Neuronal stem cell (in vitro differentiated cells): ENCODE data around the gene CYB5A.

ENCODE experiments used
- DNase-seq: peaks from one replicate; pipeline ENCODE4 v3.0.0-alpha.2; 2013; ENCODE audit warnings: low spot score
- H2AFZ ChIP-seq: one replicate; pipeline ENCODE4 v1.6.1; 2013; ENCODE audit warnings: mild to moderate bottlenecking, low read length, inconsistent platforms
- H2AK5ac ChIP-seq: 2 replicates; pipeline ENCODE4 v1.6.1; 2013; ENCODE audit warnings: low read depth, mild to moderate bottlenecking, inconsistent platforms, low read length, moderate library complexity, mixed read lengths
- H2BK120ac ChIP-seq: 2 replicates; pipeline ENCODE4 v1.6.1; 2013; ENCODE audit warnings: low read depth, mild to moderate bottlenecking, inconsistent platforms, low read length, moderate library complexity, mixed read lengths
- H2BK12ac ChIP-seq: one replicate; pipeline ENCODE4 v1.6.1; 2013; ENCODE audit warnings: low read length, inconsistent platforms
- H2BK15ac ChIP-seq: 2 replicates; pipeline ENCODE4 v1.6.1; 2013; ENCODE audit warnings: mild to moderate bottlenecking, low read length, inconsistent platforms, mixed read lengths
- H2BK5ac ChIP-seq: one replicate; pipeline ENCODE4 v1.6.1; 2013; ENCODE audit warnings: inconsistent platforms, mild to moderate bottlenecking, low read length, moderate library complexity
- H3K14ac ChIP-seq: one replicate; pipeline ENCODE4 v1.6.1; 2013; ENCODE audit warnings: low read length, inconsistent platforms
- H3K18ac ChIP-seq: 2 replicates; pipeline ENCODE4 v1.6.1; 2013; ENCODE audit warnings: low read length, inconsistent platforms
- H3K23ac ChIP-seq: 2 replicates; pipeline ENCODE4 v1.6.1; 2013; ENCODE audit warnings: low read depth, mild to moderate bottlenecking, mixed read lengths, low read length, inconsistent platforms; ENCODE audit not compliant: poor library complexity
- H3K27ac ChIP-seq: replicated peaks from 3 replicates; pipeline ENCODE4 v1.5.1; 2013; ENCODE audit warnings: low read length, inconsistent platforms
- H3K27me3 ChIP-seq, 3 experiments: 2 replicates each; pipeline ENCODE4 v1.6.1; 2013; ENCODE audit warnings: low read length in 3 of 3, mild to moderate bottlenecking in 2 of 3, inconsistent platforms in 1 of 3, low read depth in 1 of 3, mixed read lengths in 1 of 3, moderate library complexity in 1 of 3; ENCODE audit not compliant: control insufficient read depth in 3 of 3, insufficient read depth in 3 of 3
- H3K36me3 ChIP-seq, 2 donors: replicated peaks in 1 of 2; 2 replicates each; pipeline ENCODE4 v1.6.1; 2013; ENCODE audit warnings: low read length in 2 of 2; ENCODE audit not compliant: control insufficient read depth in 2 of 2, insufficient read depth in 2 of 2
- H3K4ac ChIP-seq: 2 replicates; pipeline ENCODE4 v1.6.1; 2013; ENCODE audit warnings: inconsistent platforms, mild to moderate bottlenecking, low read length, moderate library complexity
- H3K4me1 ChIP-seq, 2 donors: 1 replicate in 1 of 2; 2 replicates in 1 of 2; pipeline ENCODE4 v1.6.1; 2013; ENCODE audit warnings: low read length in 2 of 2, low read depth in 1 of 2; ENCODE audit not compliant: control insufficient read depth in 2 of 2, insufficient read depth in 1 of 2
- H3K4me2 ChIP-seq: one replicate; pipeline ENCODE4 v1.6.1; 2013; ENCODE audit warnings: mild to moderate bottlenecking, low read length, inconsistent platforms; ENCODE audit not compliant: insufficient read depth, poor library complexity, severe bottlenecking
- H3K4me3 ChIP-seq, 2 donors: 2 replicates each; pipeline ENCODE4 v1.5.1; 2013; ENCODE audit warnings: low read length in 2 of 2, mild to moderate bottlenecking in 2 of 2, inconsistent platforms in 1 of 2, moderate library complexity in 1 of 2
- H3K79me1 ChIP-seq: one replicate; pipeline ENCODE4 v1.6.1; 2013; ENCODE audit warnings: low read depth, mild to moderate bottlenecking, inconsistent platforms, low read length, moderate library complexity
- H3K9ac ChIP-seq: one replicate; pipeline ENCODE4 v1.6.1; 2013; ENCODE audit warnings: mild to moderate bottlenecking, low read depth, low read length, inconsistent platforms; ENCODE audit not compliant: poor library complexity
- H3K9me3 ChIP-seq, 2 donors: replicated peaks in 1 of 2; 2 replicates each; pipeline versions ENCODE3 to v1.6.1; 2013; ENCODE audit warnings: low read length in 2 of 2, mild to moderate bottlenecking in 2 of 2, inconsistent platforms in 1 of 2, low read depth in 1 of 2, mixed read lengths in 1 of 2, moderate library complexity in 1 of 2; ENCODE audit not compliant: control insufficient read depth in 2 of 2, insufficient read depth in 1 of 2
- H4K8ac ChIP-seq: one replicate; pipeline ENCODE4 v1.6.1; 2013; ENCODE audit warnings: low read depth, mild to moderate bottlenecking, inconsistent platforms, low read length, moderate library complexity
- H4K91ac ChIP-seq: one replicate; pipeline ENCODE4 v1.6.1; 2013; ENCODE audit warnings: low read length, low read depth, mild to moderate bottlenecking, inconsistent platforms; ENCODE audit not compliant: poor library complexity
- WGBS, 2 donors: extraction: QIAGEN DNeasy Blood & Tissue Kit; methylation state at CpG; one replicate each; pipeline ENCODE4 v1.1.7; 2013; ENCODE audit warnings: missing lambda C conversion rate in 2 of 2, mixed read lengths in 1 of 2; ENCODE audit not compliant: insufficient read length in 2 of 2, insufficient replicate concordance in 1 of 2; ENCODE audit errors: extremely low coverage in 2 of 2; 5-methylcytosine and 5-hydroxymethylcytosine counted together

The CYB5A gene

GRCh38 chr18:74334242-74334893, 42.6 kb upstream of the CYB5A start:
- Histone ChIP-seq H2BK12ac (no peak overlapping the region), H3K4ac (no peak overlapping the region), H3K79me1 (no peaks in the 10 kb centered on the region), H3K9ac (no peak overlapping the region), H2BK15ac (no peak overlapping the region), H2AK5ac (no peak overlapping the region), H3K23ac (no peak overlapping the region), H2BK5ac (no peak overlapping the region), H3K27me3 (peaks cover 0 to 13% (median 0%) of the 10 kb centered on the region in 3 experiments), H3K4me3 (no peak overlapping the region), H2AFZ (no peak overlapping the region), H3K18ac (no peak overlapping the region), H3K36me3 (no peaks in the 10 kb centered on the region), H4K91ac (no peak overlapping the region), H3K14ac (no peak overlapping the region), H3K9me3 (no peaks in the 10 kb centered on the region), H3K4me2 (no peak overlapping the region), H4K8ac (no peak overlapping the region), H3K4me1 (no peaks in the 10 kb centered on the region), H2BK120ac (no peak overlapping the region), H3K27ac (no peak overlapping the region)
- no peak for DNase-seq

- H4K91ac ChIP-seq: no peak overlapping the region
- H3K14ac ChIP-seq: no peak overlapping the region
- H3K4me3 ChIP-seq: no peak overlapping the region
- H3K36me3 ChIP-seq: no peaks in the 10 kb centered on the region
- no peak overlapping the region for H2BK15ac ChIP-seq
- no peak overlapping the region for H2BK12ac ChIP-seq
- WGBS, 2 donors: no CpG with 5 or more reads among the region's 1 CpG
- H3K18ac ChIP-seq: no peak overlapping the region
- H3K9ac ChIP-seq: no peak overlapping the region
- no peak for DNase-seq
- H2BK5ac ChIP-seq: no peak overlapping the region
- no peak overlapping the region for H4K8ac ChIP-seq
- H2AFZ ChIP-seq: no peak overlapping the region
- H3K23ac ChIP-seq: no peak overlapping the region
- H3K27ac ChIP-seq: no peak overlapping the region
- no peak overlapping the region for H2BK120ac ChIP-seq
- H3K9me3 ChIP-seq: no peaks in the 10 kb centered on the region
- H3K4me2 ChIP-seq: no peak overlapping the region
- no peak overlapping the region for H2AK5ac ChIP-seq
- no peaks in the 10 kb centered on the region for H3K79me1 ChIP-seq
- H3K27me3 ChIP-seq: peaks cover 0 to 7% (median 0%) of the 10 kb centered on the region in 3 experiments
- no peak overlapping the region for H3K4ac ChIP-seq
- no peaks in the 10 kb centered on the region for H3K4me1 ChIP-seq
These were observed 41.3 kb upstream of the CYB5A start for GRCh38 chr18:74333091-74333490.

GRCh38 chr18:74331404-74331803, 39.6 kb upstream of the CYB5A start:
- no CpG with 5 or more reads among the region's 2 CpGs for WGBS, 2 donors
- DNase-seq: no peak
- H2BK15ac ChIP-seq: no peak overlapping the region

GRCh38 chr18:74329688-74330205, 38.0 kb upstream of the CYB5A start:
- Histone ChIP-seq H2AFZ (no peak overlapping the region), H3K4ac (no peak overlapping the region), H2AK5ac (no peak overlapping the region), H3K9ac (no peak overlapping the region), H3K14ac (no peak overlapping the region), H3K18ac (no peak overlapping the region), H3K9me3 (no peaks in the 10 kb centered on the region), H2BK5ac (no peak overlapping the region), H4K8ac (no peak overlapping the region), H3K27me3 (no peaks in the 10 kb centered on the region), H2BK120ac (no peak overlapping the region), H3K79me1 (no peaks in the 10 kb centered on the region), H2BK12ac (no peak overlapping the region), H4K91ac (no peak overlapping the region), H3K23ac (no peak overlapping the region), H3K4me2 (no peak overlapping the region), H3K4me3 (no peak overlapping the region), H3K27ac (no peak overlapping the region), H2BK15ac (no peak overlapping the region), H3K4me1 (peaks cover 0 to 4% of the 10 kb centered on the region in 2 donors), H3K36me3 (no peaks in the 10 kb centered on the region)
- no CpG with 5 or more reads among the region's 1 CpG for WGBS, 2 donors
- DNase-seq: no peak

More at GRCh38 chr18:74331404-74331803, 39.6 kb upstream of the CYB5A start:
- H2BK12ac ChIP-seq: no peak overlapping the region
- no peak overlapping the region for H4K91ac ChIP-seq
- H3K27ac ChIP-seq: no peak overlapping the region
- no peak overlapping the region for H4K8ac ChIP-seq
- H2BK5ac ChIP-seq: no peak overlapping the region
- no peak overlapping the region for H3K4me3 ChIP-seq
- H3K23ac ChIP-seq: no peak overlapping the region
- H3K9me3 ChIP-seq: no peaks in the 10 kb centered on the region
- no peak overlapping the region for H2AFZ ChIP-seq
- no peaks in the 10 kb centered on the region for H3K79me1 ChIP-seq
- peaks cover 0 to 3% of the 10 kb centered on the region in 2 donors for H3K4me1 ChIP-seq
- H2BK120ac ChIP-seq: no peak overlapping the region
- H3K4me2 ChIP-seq: no peak overlapping the region
- no peak overlapping the region for H3K14ac ChIP-seq
- H3K36me3 ChIP-seq: no peaks in the 10 kb centered on the region
- no peak overlapping the region for H3K9ac ChIP-seq
- H3K4ac ChIP-seq: no peak overlapping the region
- H2AK5ac ChIP-seq: no peak overlapping the region
- no peaks in the 10 kb centered on the region for H3K27me3 ChIP-seq
- H3K18ac ChIP-seq: no peak overlapping the region
